Ramos (cell line): ENCODE data around the gene MED13.

ENCODE experiments used
- in situ Hi-C: fragments of 300-500 bp; cut with MboI; formaldehyde crosslinking; loops from one replicate; pipeline ENCODE4 v1.14.3; 2022; ENCODE audit warnings: low sequenced_read_pairs; ENCODE audit not compliant: unreplicated experiment

MED13 gene

DNA sequence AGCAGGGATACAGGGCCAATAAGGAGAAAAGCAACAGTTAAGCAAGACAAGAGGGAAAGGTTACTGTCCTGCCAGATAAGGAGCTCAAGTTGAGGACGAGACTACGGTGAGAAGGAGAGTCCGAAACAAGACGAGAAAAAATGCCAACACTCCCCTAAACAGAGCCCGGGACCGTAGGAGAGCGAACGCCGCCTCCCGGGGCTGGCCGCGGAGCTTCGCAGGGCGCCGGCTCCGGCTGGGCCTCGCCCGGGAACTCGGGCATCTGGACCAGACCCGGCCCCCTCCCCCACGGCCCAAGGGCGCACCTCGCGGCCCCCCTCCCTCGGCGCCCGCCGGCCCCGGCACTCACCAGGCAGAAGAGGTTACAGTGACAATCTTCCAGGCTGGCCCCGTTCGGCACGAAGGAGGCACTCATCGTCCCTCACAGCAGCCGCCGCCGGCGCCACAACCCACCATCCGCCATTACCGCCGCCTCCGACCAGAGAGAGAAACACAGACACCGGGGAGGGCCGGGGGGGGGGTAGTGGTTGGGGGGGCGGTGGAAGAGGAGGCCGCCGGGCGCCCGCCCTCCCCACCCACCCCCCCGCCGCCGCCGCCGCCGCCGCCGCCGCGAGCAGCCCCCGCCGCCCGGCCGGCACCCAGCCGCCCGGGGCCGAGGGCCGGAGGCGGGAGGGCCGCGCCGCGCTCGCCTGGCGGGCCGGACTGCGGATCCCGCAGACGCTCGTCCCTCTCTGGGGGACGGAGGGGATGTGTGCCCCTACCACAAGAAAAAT lies at the start of gene MED13:
Gene MED13, minus strand, starts transcription at position 488 of the 773 bp plus-strand sequence. Its CDS starts 73 bp downstream, at position 415.
- in situ Hi-C loops: no loop called here

GRCh38 chr17:62112229-62112628 lies 47.2 kb upstream of the MED13 start:
- in situ Hi-C loops: loop anchor here (25.0 kb wide), 2 partner anchors 475 to 700 kb away; no protein-coding TSS in a partner anchor

DNA sequence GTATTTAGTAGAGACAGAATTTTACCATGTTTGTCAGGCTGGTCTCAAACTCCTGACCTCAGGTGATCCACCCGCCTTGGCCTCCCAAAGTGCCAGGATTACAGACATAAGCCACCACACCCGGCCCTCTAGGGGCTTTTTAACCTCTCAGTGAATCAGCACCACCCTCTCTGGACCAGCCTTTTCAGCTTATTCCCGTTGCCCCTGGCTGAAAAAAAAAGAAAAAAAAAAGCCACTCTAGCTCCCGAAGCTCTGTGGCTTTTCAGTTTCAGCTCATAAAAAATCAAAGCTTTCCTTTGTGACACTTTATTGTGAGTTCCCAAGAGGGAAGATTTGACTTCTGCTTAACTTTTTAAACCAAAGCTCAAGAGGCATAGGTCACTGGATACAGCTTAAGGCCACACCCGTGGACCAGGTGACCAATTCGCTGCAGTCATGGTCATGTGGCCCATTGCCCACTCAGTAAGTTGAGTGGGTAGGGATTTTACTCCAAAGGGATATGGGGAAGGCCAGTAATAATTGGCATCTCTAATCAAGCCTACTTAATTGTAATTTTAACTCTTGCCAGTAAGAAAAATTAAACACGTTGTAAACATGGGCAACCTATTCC lies 46.6 kb upstream of the MED13 start:
- in situ Hi-C loops: loop anchor here (25.0 kb wide), 2 partner anchors 474 to 699 kb away; no protein-coding TSS in a partner anchor

DNA sequence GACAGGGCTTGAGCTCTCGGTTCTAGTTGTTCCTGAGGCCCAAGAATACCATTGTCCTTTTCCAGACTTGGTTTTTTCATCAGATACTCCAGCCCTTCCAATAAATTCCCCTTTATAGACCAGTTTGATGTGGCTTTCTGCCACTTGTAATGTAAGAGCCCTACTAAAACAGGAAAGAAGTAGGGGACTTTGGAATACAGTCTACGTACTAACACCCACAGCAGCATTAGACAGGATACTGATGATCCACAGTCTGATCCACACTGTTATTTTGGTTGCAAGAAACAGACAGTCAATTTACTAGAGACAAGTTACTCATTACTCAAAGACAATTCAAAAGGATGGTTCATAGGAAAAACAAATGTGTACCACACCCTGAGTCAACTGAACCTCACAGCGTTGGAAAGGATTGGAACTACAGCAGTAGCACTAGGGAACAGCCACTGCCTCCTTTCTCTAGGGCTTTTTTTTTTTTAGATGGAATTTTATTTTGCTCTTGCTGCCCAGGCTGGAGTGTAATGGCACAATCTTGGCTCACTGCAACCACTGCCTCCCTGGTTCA lies 45.9 kb upstream of the MED13 start:
- in situ Hi-C loops: loop anchor here (25.0 kb wide), 2 partner anchors 474 to 699 kb away; no protein-coding TSS in a partner anchor

- in situ Hi-C loops: loop anchor here (25.0 kb wide), 2 partner anchors 473 to 698 kb away; no protein-coding TSS in a partner anchor
Observed at GRCh38 chr17:62109924-62110323, 44.8 kb upstream of the MED13 start.

GRCh38 chr17:62109378-62109902 lies 44.4 kb upstream of the MED13 start:
- in situ Hi-C loops: loop anchor here (25.0 kb wide), 2 partner anchors 472 to 697 kb away; no protein-coding TSS in a partner anchor

DNA sequence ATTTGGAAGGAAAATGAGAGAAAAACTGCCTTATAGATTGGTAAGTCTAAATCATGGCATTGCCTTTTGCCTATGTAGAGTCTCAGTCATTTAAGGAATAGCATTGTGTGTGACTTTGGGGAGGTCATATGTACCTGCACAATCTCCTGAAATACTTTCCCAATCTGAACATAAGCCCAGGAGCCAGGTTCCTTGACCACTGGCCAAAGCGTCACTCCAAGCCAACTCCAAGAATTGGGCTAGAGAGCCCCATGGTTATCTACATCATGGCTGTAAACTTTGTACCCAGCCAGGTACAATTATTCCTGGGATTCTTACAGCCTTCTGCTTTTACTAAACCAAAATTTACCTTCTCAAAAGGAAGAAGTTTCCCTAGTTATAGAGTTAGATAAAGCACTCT lies 40.8 kb upstream of the MED13 start:
- in situ Hi-C loops: loop anchor here (25.0 kb wide), 2 partner anchors 469 to 694 kb away; no protein-coding TSS in a partner anchor

GRCh38 chr17:62105357-62105756 lies 40.3 kb upstream of the MED13 start:
- in situ Hi-C loops: loop anchor here (25.0 kb wide), 2 partner anchors 468 to 693 kb away; no protein-coding TSS in a partner anchor

DNA sequence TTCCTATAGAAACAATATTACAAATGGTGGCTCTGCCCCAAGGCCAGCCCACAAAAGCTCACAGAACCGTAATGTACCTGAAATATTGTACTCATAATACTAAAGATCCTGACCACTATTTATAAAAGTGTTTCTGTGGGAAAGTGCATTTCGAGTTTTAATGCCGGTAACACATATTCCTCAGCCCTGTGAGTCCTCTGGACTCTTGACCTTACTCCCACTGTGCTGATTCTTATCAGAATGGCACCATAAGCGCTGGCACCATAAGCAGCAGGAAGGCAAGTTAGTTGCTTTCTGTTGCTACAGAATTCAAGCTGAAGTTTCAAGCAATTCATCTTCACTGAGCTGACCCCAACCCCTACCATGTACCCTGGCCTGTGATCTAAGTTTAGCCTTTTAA lies 36.4 kb upstream of the MED13 start:
- in situ Hi-C loops: loop anchor here (25.0 kb wide), 2 partner anchors 464 to 689 kb away; no protein-coding TSS in a partner anchor

DNA sequence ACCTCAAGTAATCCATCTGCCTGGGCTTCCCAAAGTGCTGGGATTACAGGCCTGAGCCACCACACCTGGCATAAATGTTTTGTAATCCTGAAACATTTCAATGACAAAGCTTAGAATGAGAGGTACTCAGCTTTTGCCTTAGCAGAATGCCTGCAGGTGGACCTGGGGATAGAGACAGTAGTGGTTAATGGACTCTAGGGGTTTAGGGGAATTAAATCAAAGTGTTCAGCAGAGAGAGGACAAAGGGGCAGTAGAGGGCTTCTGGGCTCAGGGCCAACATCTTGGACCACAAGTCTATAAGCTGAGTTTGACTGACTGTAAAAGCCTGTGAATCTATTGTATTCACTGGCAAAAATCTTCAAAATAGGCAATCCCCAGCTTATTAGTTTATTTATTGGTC lies 36.0 kb upstream of the MED13 start:
- in situ Hi-C loops: loop anchor here (25.0 kb wide), 2 partner anchors 464 to 689 kb away; no protein-coding TSS in a partner anchor

- in situ Hi-C loops: loop anchor here (25.0 kb wide), 2 partner anchors 463 to 688 kb away; no protein-coding TSS in a partner anchor
Observed at GRCh38 chr17:62100055-62100454, 35.0 kb upstream of the MED13 start.

DNA sequence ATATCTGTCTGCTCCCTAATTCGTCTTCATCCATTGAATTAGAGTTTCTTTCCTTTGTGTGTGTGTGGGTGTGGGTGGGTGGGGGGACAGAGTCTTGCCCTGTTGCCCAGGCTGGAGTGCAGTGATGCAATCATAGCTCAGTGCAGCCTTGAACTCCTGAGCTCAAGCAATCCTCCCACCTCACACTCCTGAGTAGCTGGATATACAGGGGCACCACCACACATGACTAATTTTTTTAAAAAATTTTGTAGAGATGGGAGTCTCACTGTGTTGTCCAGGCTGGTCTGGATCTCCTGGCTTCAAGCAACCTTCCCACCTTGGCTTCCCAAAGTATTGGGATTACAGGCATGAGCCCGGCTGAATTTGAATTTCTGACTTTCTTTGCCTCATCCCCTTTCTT lies 34.5 kb upstream of the MED13 start:
- in situ Hi-C loops: no loop called here

GRCh38 chr17:62098623-62099231 lies 33.6 kb upstream of the MED13 start:
- in situ Hi-C loops: no loop called here

- in situ Hi-C loops: no loop called here
Observed at GRCh38 chr17:62096401-62096670, 31.3 kb upstream of the MED13 start.

DNA sequence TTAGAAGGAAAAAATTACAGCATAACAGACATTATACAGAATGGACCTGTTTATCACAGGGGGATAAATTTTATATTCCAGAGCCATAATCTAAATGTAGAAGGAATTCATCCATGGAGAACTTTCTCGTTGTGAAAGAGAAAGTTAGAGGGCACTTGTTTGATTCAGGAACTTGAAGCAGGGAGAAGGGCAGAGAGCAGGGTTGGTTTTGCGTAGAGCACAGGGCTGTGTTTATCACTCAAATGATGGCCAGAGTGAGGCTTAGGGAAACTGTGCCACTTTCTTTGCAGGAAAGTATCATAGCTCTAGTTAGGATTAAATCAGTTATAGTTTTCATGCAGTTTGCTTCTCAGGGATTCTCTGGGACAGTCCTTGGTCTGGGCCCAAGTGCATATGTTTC lies 29.1 kb upstream of the MED13 start:
- in situ Hi-C loops: no loop called here

GRCh38 chr17:62093188-62094155 lies 28.4 kb upstream of the MED13 start:
- in situ Hi-C loops: no loop called here

GRCh38 chr17:62092784-62093183 lies 27.7 kb upstream of the MED13 start:
- in situ Hi-C loops: no loop called here

GRCh38 chr17:62091804-62092203 lies 26.7 kb upstream of the MED13 start:
- in situ Hi-C loops: no loop called here

GRCh38 chr17:62090868-62091267 lies 25.8 kb upstream of the MED13 start:
- in situ Hi-C loops: no loop called here
